Neural progenitor cell (in vitro differentiated cells): Measurements from ENCODE around the gene GHRH. TPM values are rescaled to one million over a fixed set of nuclear protein-coding genes. Genes with fewer than 3 reads are reported as not detected.

Experiments
- DNase-seq: peaks from one replicate; pipeline ENCODE4 v3.0.0-alpha.2; 2016; ENCODE audit warnings: low spot score
- H2AFZ ChIP-seq: fragments of 200-600 bp; sonication (generic); replicated peaks from 2 replicates; pipeline ENCODE4 v1.6.1; 2016; ENCODE audit warnings: antibody characterized with exemption
- H3F3A ChIP-seq: fragments of 200-600 bp; sonication (generic); 2 replicates; pipeline ENCODE4 v1.6.1; 2016; ENCODE audit warnings: antibody characterized with exemption, low read depth
- H3K27ac ChIP-seq: fragments of 200-600 bp; sonication (generic); 2 replicates; pipeline ENCODE4 v1.5.1; 2016; ENCODE audit warnings: mild to moderate bottlenecking
- H3K27me3 ChIP-seq: fragments of 200-600 bp; sonication (generic); 2 replicates; pipeline ENCODE4 v1.6.1; 2016; ENCODE audit warnings: mild to moderate bottlenecking, moderate library complexity
- H3K36me3 ChIP-seq: fragments of 200-600 bp; sonication (generic); 2 replicates; pipeline ENCODE4 v1.5.1; 2016
- H3K4me1 ChIP-seq: fragments of 200-600 bp; sonication (generic); 2 replicates; pipeline ENCODE4 v1.6.1; 2016; ENCODE audit warnings: mixed run types
- H3K4me2 ChIP-seq: fragments of 200-600 bp; sonication (generic); 2 replicates; pipeline ENCODE4 v1.6.1; 2016
- H3K4me3 ChIP-seq: fragments of 200-600 bp; sonication (generic); 2 replicates; pipeline ENCODE4 v1.5.1; 2016
- H3K79me2 ChIP-seq: fragments of 200-600 bp; sonication (generic); 2 replicates; pipeline ENCODE4 v1.6.1; 2016; ENCODE audit warnings: low read depth
- H3K9ac ChIP-seq: fragments of 200-600 bp; sonication (generic); 2 replicates; pipeline ENCODE4 v1.6.1; 2016
- H3K9me3 ChIP-seq: fragments of 200-600 bp; sonication (generic); 2 replicates; pipeline ENCODE4 v1.5.1; 2016; ENCODE audit warnings: low read depth
- H4K20me1 ChIP-seq: fragments of 200-600 bp; sonication (generic); 2 replicates; pipeline ENCODE4 v1.6.1; 2016; ENCODE audit warnings: low read depth
- H3K27ac Mint-ChIP-seq: 3 replicates; pipeline ENCODE4 v1.8.0; 2021; ENCODE audit warnings: mixed read lengths
- H3K27me3 Mint-ChIP-seq: 2 replicates; pipeline ENCODE4 v1.8.0; 2022; ENCODE audit warnings: low read depth, mild to moderate bottlenecking, inconsistent platforms, moderate library complexity, mixed read lengths; ENCODE audit not compliant: insufficient read depth
- H3K36me3 Mint-ChIP-seq: 3 replicates; pipeline ENCODE4 v1.8.0; 2021; ENCODE audit warnings: mixed read lengths
- H3K4me1 Mint-ChIP-seq: 3 replicates; pipeline ENCODE4 v1.8.0; 2021; ENCODE audit warnings: mixed read lengths
- H3K4me3 Mint-ChIP-seq: 3 replicates; pipeline ENCODE4 v1.8.0; 2021; ENCODE audit warnings: mild to moderate bottlenecking, moderate library complexity, mixed read lengths
- H3K9me3 Mint-ChIP-seq: 3 replicates; pipeline ENCODE4 v1.8.0; 2020; ENCODE audit warnings: mixed read lengths
- EZH2 ChIP-seq: fragments of 200-600 bp; sonication (generic); IDR thresholded peaks from 2 replicates; pipeline ENCODE4 v1.6.1; 2017; ENCODE audit warnings: antibody characterized with exemption, mild to moderate bottlenecking, moderate library complexity
- EZH2phosphoT487 ChIP-seq: fragments of 200-600 bp; sonication (generic); IDR thresholded peaks from 2 replicates; pipeline ENCODE4 v1.6.1; 2017; ENCODE audit warnings: antibody characterized with exemption
- total RNA-seq: library from RNA; depleted of rRNA; stranded (reverse); fragments of >200 nt; gene quantifications from 2 replicates; pipeline ENCODE4 v1.2.3, GENCODE V29; 2015; ENCODE audit warnings: low replicate concordance
- TF ChIP-seq, protein P1 (sequence below): fragments of 200-600 bp; sonication (generic); IDR thresholded peaks from 2 replicates; pipeline ENCODE4 v1.5.1; 2017; ENCODE audit warnings: antibody characterized with exemption, mild to moderate bottlenecking

The GHRH gene
- total RNA-seq, 1 donor from 2014 or later = not detected

- TF ChIP-seq EZH2phosphoT487 (no peak), EZH2 (no peak)
- TF ChIP-seq, protein P1, sequence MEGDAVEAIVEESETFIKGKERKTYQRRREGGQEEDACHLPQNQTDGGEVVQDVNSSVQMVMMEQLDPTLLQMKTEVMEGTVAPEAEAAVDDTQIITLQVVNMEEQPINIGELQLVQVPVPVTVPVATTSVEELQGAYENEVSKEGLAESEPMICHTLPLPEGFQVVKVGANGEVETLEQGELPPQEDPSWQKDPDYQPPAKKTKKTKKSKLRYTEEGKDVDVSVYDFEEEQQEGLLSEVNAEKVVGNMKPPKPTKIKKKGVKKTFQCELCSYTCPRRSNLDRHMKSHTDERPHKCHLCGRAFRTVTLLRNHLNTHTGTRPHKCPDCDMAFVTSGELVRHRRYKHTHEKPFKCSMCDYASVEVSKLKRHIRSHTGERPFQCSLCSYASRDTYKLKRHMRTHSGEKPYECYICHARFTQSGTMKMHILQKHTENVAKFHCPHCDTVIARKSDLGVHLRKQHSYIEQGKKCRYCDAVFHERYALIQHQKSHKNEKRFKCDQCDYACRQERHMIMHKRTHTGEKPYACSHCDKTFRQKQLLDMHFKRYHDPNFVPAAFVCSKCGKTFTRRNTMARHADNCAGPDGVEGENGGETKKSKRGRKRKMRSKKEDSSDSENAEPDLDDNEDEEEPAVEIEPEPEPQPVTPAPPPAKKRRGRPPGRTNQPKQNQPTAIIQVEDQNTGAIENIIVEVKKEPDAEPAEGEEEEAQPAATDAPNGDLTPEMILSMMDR = no peak
- Histone ChIP-seq H3K4me2 (no peak overlapping the region), H3K9ac (no peak overlapping the region), H3K4me1 (peaks cover 19% of the 10 kb centered on the region), H3K36me3 (peaks cover 8% of the 10 kb centered on the region), H3K79me2 (peaks cover 70% of the 10 kb centered on the region), H3K9me3 (no peaks in the 10 kb centered on the region), H4K20me1 (peaks cover 19% of the 10 kb centered on the region), H3K4me3 (no peak overlapping the region), H3F3A (peaks cover 32% of the 10 kb centered on the region), H2AFZ (no peak overlapping the region), H3K27me3 (no peaks in the 10 kb centered on the region), H3K27ac (no peak overlapping the region)
- H3K4me3 Mint-ChIP-seq = peak overlapping the region; percentile 42
- no peak overlapping the region for H3K27ac Mint-ChIP-seq
- H3K36me3 Mint-ChIP-seq = peaks cover 30% of the 10 kb centered on the region
- peaks cover 32% of the 10 kb centered on the region for H3K4me1 Mint-ChIP-seq
- peaks cover 12% of the 10 kb centered on the region for H3K9me3 Mint-ChIP-seq
- H3K27me3 Mint-ChIP-seq = no peaks in the 10 kb centered on the region
- DNase-seq = no peak
These were observed 30.1 kb upstream of the GHRH start for GRCh38 chr20:37291724-37292126.

DNA sequence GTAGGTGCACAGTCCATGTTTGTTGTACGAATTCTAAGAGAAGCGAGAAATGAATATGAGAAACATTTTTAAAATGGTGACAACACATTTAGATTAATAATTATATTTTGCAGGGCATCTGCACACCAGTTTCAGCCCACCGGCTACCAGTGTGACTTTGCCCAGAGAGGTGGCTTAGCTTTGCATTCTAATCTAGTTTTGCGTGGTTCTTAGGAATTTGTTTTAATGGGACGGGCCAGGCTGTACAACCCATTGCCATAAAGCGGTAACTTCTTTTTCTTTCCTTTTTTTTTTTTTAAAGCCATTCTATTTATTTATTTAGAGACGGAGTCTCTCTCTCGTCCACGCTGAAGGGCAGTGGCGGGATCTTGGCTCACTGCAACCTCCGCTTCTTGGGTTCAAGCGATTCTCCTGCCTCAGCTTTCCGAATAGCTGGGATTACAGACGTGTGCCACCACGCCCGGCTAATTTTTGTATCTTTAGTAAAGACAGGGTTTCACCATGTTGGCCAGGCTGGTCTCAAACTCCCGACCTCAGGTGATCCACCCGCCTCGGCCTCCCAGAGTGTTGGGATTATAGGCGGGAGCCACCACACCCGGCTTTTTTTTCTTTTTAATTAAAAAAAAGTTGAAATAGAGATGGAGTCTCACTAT, 28.7 kb upstream of the GHRH start:
- Histone ChIP-seq H3K4me1 (peaks cover 17% of the 10 kb centered on the region), H3F3A (peaks cover 36% of the 10 kb centered on the region), H3K9me3 (no peaks in the 10 kb centered on the region), H3K36me3 (peaks cover 8% of the 10 kb centered on the region), H3K27me3 (no peaks in the 10 kb centered on the region), H3K79me2 (peaks cover 56% of the 10 kb centered on the region), H3K27ac (peak overlapping the region; percentile 74), H3K4me2 (peak overlapping the region; percentile 86), H2AFZ (no peak overlapping the region), H3K9ac (peak overlapping the region; percentile 71), H4K20me1 (peaks cover 7% of the 10 kb centered on the region), H3K4me3 (peak overlapping the region; percentile 56)
- no peaks in the 10 kb centered on the region for H3K27me3 Mint-ChIP-seq
- TF ChIP-seq EZH2phosphoT487 = no peak
- H3K9me3 Mint-ChIP-seq = peaks cover 12% of the 10 kb centered on the region
- peak overlapping the region; percentile 95 for H3K4me3 Mint-ChIP-seq
- H3K27ac Mint-ChIP-seq = no peak overlapping the region
- DNase-seq = no peak
- H3K36me3 Mint-ChIP-seq = peaks cover 30% of the 10 kb centered on the region
- peaks cover 40% of the 10 kb centered on the region for H3K4me1 Mint-ChIP-seq

GRCh38 chr20:37288091-37288490, 26.5 kb upstream of the GHRH start:
- Mint-ChIP-seq H3K27ac (peak overlapping the region; percentile 23), H3K4me3 (peak overlapping the region; percentile 43), H3K9me3 (peaks cover 6% of the 10 kb centered on the region), H3K4me1 (peaks cover 38% of the 10 kb centered on the region), H3K36me3 (peaks cover 19% of the 10 kb centered on the region), H3K27me3 (no peaks in the 10 kb centered on the region)
- Histone ChIP-seq H4K20me1 (no peaks in the 10 kb centered on the region), H3F3A (peaks cover 22% of the 10 kb centered on the region), H3K9ac (no peak overlapping the region), H3K4me2 (no peak overlapping the region), H3K27me3 (no peaks in the 10 kb centered on the region), H3K27ac (no peak overlapping the region), H3K9me3 (no peaks in the 10 kb centered on the region), H3K4me1 (peaks cover 12% of the 10 kb centered on the region), H3K36me3 (peaks cover 8% of the 10 kb centered on the region), H3K4me3 (no peak overlapping the region), H3K79me2 (peaks cover 35% of the 10 kb centered on the region), H2AFZ (no peak overlapping the region)
- TF ChIP-seq EZH2phosphoT487 (no peak), EZH2 (no peak)
- TF ChIP-seq, protein P1 = no peak
- DNase-seq = no peak

GRCh38 chr20:37285664-37286374, 24.2 kb upstream of the GHRH start:
- no peaks in the 10 kb centered on the region for H3K36me3 ChIP-seq
- no peaks in the 10 kb centered on the region for H4K20me1 ChIP-seq
- DNase-seq = no peak

More at GRCh38 chr20:37285664-37286374, 24.2 kb upstream of the GHRH start:
- Histone ChIP-seq H3K27ac (no peak overlapping the region), H3K4me1 (peaks cover 15% of the 10 kb centered on the region), H3K4me2 (peak overlapping the region; percentile 7), H3K27me3 (no peaks in the 10 kb centered on the region), H2AFZ (peak overlapping the region; percentile 78), H3K9me3 (no peaks in the 10 kb centered on the region), H3F3A (peaks cover 25% of the 10 kb centered on the region), H3K9ac (no peak overlapping the region), H3K4me3 (no peak overlapping the region), H3K79me2 (peaks cover 12% of the 10 kb centered on the region)
- Mint-ChIP-seq H3K27me3 (no peaks in the 10 kb centered on the region), H3K4me3 (no peak overlapping the region), H3K9me3 (no peaks in the 10 kb centered on the region), H3K4me1 (peaks cover 45% of the 10 kb centered on the region), H3K27ac (peak overlapping the region; percentile 43), H3K36me3 (no peaks in the 10 kb centered on the region)
- TF ChIP-seq EZH2phosphoT487 = no peak
- TF ChIP-seq, protein P1 = no peak
